Measurements from ENCODE around the gene CYB561. TPM values are rescaled to one million over a fixed set of nuclear protein-coding genes. Genes with fewer than 3 reads are reported as not detected.

CYB561 gene, protein sequence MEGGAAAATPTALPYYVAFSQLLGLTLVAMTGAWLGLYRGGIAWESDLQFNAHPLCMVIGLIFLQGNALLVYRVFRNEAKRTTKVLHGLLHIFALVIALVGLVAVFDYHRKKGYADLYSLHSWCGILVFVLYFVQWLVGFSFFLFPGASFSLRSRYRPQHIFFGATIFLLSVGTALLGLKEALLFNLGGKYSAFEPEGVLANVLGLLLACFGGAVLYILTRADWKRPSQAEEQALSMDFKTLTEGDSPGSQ
- total RNA-seq (2014; rRNA removed) (125 and 145 TPM in 2 replicates), Bru-seq, nascent RNA (percentile 91 among the genes with signal in this experiment), BruChase-seq, experiment 1, labeled RNA remaining after a 6-hour chase (percentile 96 among the genes with signal in this experiment), BruChase-seq, experiment 2, labeled RNA remaining after a 2-hour chase (percentile 91 among the genes with signal in this experiment)
- long read RNA-seq, transcript CYB561-216 (6 exons, 897 nt), result minor isoform, 12 of 287 reads
- long read RNA-seq, transcript CYB561-203 (6 exons, 3,151 nt), result minor isoform, 17 of 287 reads
- long read RNA-seq, transcript CYB561-213 (5 exons, 2,344 nt), result minor isoform, 11 of 287 reads
- long read RNA-seq, transcript CYB561-201 (6 exons, 3,001 nt), result major isoform, 70 of 287 reads
- long read RNA-seq, partial matches to known transcripts, result 8 of 287 reads
- long read RNA-seq, other reads (novel, unspliced or antisense), result 150 of 287 reads

DNA sequence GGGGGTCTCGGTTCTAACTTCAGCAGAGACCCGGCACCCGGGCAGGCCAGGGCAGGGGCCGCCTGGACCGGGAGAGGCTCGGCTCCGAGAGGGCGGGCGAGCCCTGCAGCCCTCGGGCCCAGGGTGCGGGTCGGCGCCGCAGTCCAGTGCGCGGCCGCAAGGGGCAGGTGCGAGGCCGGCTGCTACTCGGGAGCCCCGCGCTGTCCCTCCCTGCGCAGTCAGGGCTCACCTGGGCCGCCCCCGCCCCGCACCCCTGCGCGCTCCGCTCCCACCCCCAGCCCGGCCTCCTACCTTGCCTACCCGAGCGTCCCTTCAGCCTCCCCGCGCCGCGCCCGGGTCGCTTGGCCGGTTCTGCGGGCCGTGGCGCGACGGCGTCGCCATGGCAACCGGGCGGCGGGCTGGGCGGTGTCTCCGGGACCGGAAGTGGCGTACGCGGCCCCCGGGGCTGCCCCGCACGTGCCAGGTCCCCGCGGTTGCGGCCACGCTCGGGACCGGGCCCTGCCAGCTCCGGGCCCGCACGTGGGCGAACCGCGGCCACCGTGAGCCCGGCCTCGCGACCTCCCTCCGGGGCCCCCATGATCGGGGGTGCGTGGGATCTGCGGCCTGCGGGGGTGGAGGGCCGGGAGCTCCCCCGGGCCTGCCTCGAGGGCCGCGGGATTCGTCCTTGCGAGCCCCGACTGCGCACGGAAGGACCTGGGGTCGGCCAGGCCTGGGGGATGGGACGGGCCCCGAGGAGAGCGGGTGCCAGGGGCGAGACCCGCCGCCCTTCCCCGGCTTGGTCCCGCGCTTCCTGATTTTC is at the start of gene CYB561:
TSS of gene CYB561 (minus strand) at position 353 of the 799 bp plus-strand sequence. CDS start 8,759 bp downstream, outside the sequence.
- peak; percentile 90 for DNase-seq

DNA sequence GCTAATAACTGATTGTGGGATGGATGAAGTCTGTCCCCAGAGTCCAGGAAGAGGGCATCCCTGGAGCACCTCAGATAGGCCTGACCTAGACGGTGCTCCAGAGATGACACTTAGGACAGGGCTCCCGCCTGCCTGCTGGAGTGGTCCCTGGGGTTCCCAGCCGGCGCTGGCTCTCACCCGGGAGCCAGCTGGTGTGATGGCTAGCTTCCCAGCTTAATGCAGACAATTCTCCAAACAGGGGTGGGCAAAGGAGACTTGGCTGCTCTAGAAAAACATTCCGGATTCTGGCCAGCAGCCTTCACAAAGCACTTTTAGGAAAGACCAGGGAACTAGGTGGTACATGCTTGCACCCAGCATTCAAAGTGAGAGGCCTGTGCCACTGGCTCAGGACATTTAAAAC is 49.4 kb upstream of the CYB561 start:
- Histone ChIP-seq H3K9ac (ENCODE audit: low read length) (no peak overlapping the region), H3K27ac (ENCODE audit: low read length) (no peak overlapping the region), H3K4me2 (ENCODE audit: low read length) (no peak overlapping the region), H4K20me1 (ENCODE audit: low read length) (no peaks in the 10 kb centered on the region), H3K4me3 (ENCODE audit: low read length) (no peak overlapping the region), H3K27me3 (ENCODE audit: low read length) (no peaks in the 10 kb centered on the region), H3K79me2 (ENCODE audit: low read length) (no peaks in the 10 kb centered on the region), H3F3A (ENCODE audit: low read length, unreplicated experiment) (no peaks in the 10 kb centered on the region), H3K9me2 (replicated peaks; ENCODE audit: low read length) (no peaks in the 10 kb centered on the region), H3K9me3 (ENCODE audit: low read length) (no peaks in the 10 kb centered on the region), H3K4me1 (ENCODE audit: insufficient read depth, low read length) (no peaks in the 10 kb centered on the region), H3K36me3 (ENCODE audit: low read depth, low read length) (no peaks in the 10 kb centered on the region), H2AFZ (ENCODE audit: low read length) (no peak overlapping the region)
- intact Hi-C loops (cut with micrococcal nuclease), result no loop called here
- BruUV-seq (replicated peaks), result no TSS peak
- ChIA-PET POLR2A (ENCODE audit: unreplicated experiment) (no interaction called here), CTCF (no interaction called here)
- TF ChIP-seq, protein P1, sequence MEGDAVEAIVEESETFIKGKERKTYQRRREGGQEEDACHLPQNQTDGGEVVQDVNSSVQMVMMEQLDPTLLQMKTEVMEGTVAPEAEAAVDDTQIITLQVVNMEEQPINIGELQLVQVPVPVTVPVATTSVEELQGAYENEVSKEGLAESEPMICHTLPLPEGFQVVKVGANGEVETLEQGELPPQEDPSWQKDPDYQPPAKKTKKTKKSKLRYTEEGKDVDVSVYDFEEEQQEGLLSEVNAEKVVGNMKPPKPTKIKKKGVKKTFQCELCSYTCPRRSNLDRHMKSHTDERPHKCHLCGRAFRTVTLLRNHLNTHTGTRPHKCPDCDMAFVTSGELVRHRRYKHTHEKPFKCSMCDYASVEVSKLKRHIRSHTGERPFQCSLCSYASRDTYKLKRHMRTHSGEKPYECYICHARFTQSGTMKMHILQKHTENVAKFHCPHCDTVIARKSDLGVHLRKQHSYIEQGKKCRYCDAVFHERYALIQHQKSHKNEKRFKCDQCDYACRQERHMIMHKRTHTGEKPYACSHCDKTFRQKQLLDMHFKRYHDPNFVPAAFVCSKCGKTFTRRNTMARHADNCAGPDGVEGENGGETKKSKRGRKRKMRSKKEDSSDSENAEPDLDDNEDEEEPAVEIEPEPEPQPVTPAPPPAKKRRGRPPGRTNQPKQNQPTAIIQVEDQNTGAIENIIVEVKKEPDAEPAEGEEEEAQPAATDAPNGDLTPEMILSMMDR (conservative IDR thresholded peaks at IDR 0.05; ENCODE audit: low read depth, low read length), result no peak
- TF ChIP-seq EZH2 (IDR thresholded peaks at IDR 0.05; ENCODE audit: low read length, unreplicated experiment) (no peak), EZH2phosphoT487 (IDR thresholded peaks at IDR 0.05; ENCODE audit: borderline replicate concordance, low read length) (no peak)
- DNase-seq (no peak), ATAC-seq (no peak)

More for the DNA sequence above, at the start of gene CYB561:
- Histone ChIP-seq H3K27me3 (ENCODE audit: low read length) (no peaks in the 10 kb centered on the region), H3K4me1 (ENCODE audit: insufficient read depth, low read length) (peaks cover 41% of the 10 kb centered on the region), H3K79me2 (ENCODE audit: low read length) (peaks cover 48% of the 10 kb centered on the region), H3K27ac (ENCODE audit: low read length) (peak within 1 kb of the TSS; percentile 91), H3K9me3 (ENCODE audit: low read length) (no peaks in the 10 kb centered on the region), H3F3A (ENCODE audit: low read length, unreplicated experiment) (no peaks in the 10 kb centered on the region), H3K9ac (ENCODE audit: low read length) (peak within 1 kb of the TSS; percentile 97), H2AFZ (ENCODE audit: low read length) (peak within 1 kb of the TSS; percentile 92), H3K4me2 (ENCODE audit: low read length) (peak within 1 kb of the TSS; percentile 95), H3K4me3 (ENCODE audit: low read length) (peak within 1 kb of the TSS; percentile 93), H4K20me1 (ENCODE audit: low read length) (no peaks in the 10 kb centered on the region), H3K36me3 (ENCODE audit: low read depth, low read length) (no peaks in the 10 kb centered on the region), H3K9me2 (replicated peaks; ENCODE audit: low read length) (no peaks in the 10 kb centered on the region)
- peak; percentile 77 for ATAC-seq
- BruUV-seq (replicated peaks), result no TSS peak
- intact Hi-C loops (cut with micrococcal nuclease), result loop anchor here (1.0 kb wide), 1 partner anchor 33 kb away; no protein-coding TSS in a partner anchor
- POLR2A ChIA-PET (ENCODE audit: unreplicated experiment), result interaction anchor here (0.6 to 1.3 kb wide), 3 partner anchors 11 to 13 kb away, joined by 3 to 4 read pairs (median 3); no protein-coding TSS in a partner anchor
- TF ChIP-seq EZH2phosphoT487 (IDR thresholded peaks at IDR 0.05; ENCODE audit: borderline replicate concordance, low read length) (peak; percentile 67; the same call in 1 of the 2 replicates), EZH2 (IDR thresholded peaks at IDR 0.05; ENCODE audit: low read length, unreplicated experiment) (no peak)
- TF ChIP-seq, protein P1 (conservative IDR thresholded peaks at IDR 0.05; ENCODE audit: low read depth, low read length), result peak; percentile 55
- CTCF ChIA-PET, result interaction anchor here (0.6 to 5.6 kb wide), 4 partner anchors 11 to 176 kb away, joined by 5 to 38 read pairs (median 9); partner anchors contain the start of gene ACE
